Measurements from ENCODE around the gene CSF3R.
"Not testable (repeated sequence)": the region's sequence is repeated elsewhere in the genome, so short reads cannot be mapped to it uniquely, and the experiment has no call there.

The CSF3R gene

DNA sequence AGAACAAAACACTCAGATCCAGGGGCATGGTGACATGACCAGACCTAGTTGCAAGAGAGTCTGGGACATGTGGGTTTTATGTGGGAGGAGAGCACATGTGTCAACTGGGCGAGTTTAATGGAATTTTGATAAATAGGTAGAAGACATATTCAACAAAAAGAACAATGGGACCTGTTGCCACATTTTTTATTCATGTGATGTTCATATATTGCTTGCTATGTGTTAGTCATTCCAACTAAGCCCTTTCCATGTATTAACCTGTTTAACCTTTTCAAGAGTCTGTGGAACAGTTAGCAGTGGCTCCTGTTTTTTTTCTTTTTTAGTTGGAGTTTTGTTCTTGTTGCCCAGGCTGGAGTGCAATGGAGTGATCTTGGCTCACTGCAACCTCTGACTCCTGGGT lies 30.1 kb upstream of the CSF3R start:
- no peak for DNase-seq

DNA sequence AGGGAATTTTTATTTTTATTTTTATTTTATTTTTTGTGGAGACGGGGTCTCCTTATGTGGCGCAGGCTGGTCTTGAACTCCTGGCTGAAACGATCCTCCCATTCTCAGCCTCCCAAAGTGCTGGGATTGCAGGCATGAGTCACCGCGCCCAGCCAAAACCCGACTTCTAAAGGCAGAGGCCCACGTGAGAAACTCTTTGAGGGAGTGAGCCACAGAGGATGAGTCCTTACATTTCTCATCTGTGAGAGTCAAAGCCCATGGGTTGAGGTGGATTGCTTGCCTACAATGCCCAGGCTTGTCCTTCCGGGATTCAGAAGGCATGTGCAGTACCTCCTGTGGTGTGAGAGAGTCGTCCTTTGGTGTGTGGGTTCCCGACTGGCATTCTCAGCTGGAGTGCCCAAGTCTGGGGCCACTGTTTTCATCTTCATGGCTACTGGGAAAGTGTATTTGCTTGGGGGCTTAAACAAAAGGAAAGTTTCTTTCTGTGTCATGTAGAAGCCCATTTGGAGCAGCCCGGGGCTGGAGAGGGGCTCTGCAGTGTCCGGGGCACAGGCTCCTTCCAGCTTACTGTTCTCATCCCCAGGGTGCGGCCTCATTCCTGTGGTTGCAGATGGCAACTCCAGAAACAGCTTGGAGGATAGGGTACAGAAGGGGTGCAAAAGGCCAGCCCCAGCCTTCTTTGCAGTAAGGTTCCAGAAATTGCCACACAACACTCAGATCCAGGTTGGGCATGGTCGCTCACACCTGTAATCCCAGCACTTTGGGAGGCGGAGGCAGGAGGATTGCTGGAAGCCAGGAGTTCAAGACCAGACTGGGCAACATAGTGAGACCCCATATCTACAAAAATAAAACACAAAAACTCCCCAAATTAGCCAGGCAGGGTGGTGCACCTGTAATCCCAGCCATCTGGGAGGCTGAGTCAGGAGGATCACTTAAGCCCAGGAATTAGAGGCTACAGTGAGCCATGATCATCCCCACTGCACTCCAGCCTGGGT lies 29.4 kb upstream of the CSF3R start:
- DNase-seq = no peak

DNA sequence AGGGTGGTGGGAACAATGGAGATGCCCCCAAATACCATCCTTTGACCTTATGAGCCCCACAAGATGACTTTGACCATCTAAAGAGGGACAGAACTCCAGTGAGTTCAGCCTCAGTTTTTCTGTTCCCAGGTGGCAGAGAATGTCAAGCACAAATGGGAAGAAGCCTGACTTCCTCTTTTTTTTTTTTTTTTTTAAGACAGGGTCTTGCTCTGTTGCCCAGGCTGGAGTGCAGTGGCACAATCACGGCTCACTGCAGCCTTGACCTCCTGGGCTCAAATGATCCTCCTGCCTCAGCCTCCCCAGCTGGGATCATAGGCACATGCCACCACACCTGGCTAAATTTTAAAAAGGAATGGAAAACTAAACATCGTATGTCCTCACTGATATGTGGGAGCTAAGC lies 28.5 kb upstream of the CSF3R start:
- not testable (repeated sequence) for DNase-seq

DNA sequence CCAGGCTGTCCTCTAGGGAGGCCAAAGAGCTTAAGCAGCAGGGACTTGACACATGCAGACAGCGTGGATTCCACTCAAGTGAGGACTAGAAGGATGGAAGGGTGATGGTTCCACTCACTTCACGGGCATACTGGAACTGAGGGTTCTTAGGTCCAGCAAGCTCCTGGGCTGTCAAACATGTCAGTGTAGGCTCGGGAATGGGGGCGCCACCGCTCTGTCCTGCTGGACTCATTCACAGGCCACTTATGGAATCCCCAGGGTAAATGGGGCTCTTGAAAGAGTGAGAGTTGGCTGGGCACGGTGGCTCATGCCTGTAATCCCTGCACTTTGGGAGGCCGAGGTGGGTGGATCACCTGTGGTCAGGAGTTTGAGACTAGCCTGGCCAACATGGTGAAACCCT lies 27.7 kb upstream of the CSF3R start:
- no peak for DNase-seq

DNA sequence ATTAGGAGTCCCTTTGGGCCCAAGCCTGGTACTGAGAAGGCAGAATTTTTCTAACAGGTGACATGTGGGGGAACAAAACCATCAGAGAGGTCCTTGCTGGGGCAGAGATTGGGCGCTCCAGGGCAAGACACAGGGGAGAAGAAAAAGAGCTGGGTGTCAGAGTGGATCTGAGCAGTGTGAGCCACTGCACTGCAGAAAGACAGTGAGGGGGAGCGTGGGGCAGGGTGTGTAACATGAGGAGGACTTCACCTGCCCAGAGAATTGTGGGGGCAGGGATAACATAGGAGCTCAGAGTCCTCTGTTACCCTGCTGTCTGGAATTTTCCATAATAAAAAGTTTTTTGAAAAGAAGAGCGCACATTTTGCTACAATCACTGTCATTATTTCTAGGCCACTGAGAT lies 25.5 kb upstream of the CSF3R start:
- no peak for DNase-seq

DNA sequence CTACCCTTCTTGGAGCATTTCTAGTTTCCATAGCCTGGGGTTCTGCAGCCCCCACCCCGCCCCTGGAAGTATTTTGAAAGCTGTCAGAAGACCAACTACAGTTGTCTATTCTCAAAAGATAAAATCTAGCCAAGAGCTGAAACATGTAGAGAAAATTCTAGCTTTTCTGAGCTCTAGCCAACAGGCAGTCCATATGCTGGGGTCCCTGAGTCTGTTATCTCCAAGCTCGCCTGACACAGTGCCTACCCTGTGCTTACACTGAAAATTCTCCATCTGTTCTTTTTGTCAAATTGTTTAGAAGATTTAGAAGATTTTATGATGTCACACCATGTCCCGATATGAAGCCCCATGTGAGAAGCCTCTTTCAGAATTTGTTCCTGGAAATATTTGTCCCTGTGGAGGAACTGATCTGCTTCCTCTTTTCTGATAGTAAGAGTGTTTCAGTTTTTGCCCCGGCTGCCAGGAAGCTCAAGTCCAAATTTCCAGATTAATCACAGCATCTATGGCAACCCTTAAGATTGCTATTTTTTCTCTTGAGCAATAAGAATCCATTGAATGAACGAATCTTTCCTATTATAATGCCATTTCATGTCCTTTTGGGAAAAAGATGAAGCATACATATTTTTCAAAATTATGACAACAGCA lies 23.7 kb upstream of the CSF3R start:
- no peak for DNase-seq

DNA sequence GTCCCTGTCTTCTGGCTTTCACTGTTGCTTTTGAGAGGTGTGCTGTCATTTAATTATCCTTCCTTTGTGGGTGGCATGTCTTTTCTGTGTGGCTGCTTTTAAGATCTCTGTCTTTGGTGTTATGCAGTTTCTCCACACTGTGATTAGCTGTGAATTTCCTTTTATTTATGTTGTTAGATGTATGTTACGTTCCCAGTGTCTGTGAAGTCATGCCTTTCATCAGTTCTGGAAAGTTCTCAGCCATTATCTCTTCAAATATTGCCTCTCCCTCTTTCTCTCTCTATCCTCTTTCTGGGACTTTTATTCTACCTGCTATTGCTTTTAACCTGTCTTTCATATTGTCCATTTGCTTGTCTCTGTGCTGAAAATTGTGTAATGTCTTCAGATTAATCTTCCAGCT lies 21.0 kb upstream of the CSF3R start:
- no peak for DNase-seq

DNA sequence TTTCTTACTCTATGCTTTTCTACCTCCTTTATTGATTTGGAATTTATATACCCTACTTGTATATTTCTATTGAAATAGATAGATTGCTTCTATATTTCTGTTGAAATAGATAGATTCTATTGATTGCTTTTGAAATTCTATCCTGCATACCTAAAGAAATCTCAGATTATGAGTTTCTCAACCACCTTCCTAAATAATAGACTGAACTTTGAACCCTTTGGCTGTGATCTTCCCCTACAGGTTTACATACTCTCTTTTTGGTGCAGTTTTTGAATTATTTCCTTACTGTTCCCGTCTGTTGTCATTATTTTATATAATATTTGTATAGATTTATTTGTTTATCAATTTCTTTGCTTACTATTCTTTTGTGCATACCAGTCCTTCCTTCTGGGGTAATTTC lies 20.4 kb upstream of the CSF3R start:
- DNase-seq = no peak

DNA sequence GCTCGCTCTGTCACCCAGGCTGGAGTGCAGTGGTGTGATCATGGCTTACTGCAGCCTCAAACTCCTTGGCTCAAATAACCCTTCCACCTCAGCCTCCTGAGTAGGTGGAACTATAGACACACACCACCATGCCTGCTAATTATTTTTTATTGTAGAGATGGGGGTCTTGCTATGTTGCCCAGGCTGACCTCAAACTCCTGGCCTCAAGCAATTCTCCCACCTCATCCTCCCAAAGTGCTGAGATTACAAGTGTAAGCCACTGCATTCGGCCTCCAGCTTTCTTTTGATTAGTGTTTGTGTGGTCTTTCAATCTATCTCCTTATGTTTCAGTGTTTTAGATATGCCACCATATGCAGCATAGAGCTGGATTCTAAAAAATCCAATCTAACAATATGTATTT lies 19.9 kb upstream of the CSF3R start:
- DNase-seq = no peak

DNA sequence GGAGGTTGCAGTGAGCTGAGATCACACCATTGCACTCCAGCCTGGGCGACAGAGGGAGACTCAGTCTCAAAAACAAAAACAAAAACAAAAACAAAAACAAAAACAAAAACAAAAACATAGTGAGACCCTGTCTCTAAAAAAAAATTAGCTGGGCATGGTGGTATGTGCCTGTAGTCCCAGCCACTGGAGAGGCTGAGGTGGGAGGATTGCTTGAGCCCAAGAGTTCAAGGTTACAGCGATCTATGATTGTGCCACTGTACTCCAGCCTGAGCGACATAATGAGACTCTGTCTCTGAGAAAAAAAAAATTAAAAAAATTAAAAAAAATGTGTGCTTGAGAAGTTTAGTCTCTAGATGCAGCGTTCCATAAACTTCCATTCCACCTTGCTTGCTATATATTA lies 19.2 kb upstream of the CSF3R start:
- not testable (repeated sequence) for DNase-seq

DNA sequence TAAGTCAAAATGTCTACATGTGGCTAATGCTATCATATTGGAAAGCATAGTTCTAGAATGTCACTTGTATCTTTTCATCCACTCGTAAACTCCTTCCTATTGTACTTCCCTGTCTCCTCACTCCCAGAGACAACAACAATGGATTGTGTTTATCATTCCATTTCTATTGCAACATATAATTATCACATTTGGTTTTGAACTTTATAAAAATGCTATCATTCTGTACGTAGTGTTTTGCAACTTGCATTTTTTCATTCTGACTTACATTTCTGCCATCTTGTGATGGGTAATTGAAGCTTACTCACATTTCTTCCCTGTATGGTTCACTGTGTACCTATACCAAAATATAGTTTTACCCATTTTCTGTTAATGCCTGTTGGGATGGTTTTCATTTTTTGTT lies 14.5 kb upstream of the CSF3R start:
- no peak for DNase-seq

DNA sequence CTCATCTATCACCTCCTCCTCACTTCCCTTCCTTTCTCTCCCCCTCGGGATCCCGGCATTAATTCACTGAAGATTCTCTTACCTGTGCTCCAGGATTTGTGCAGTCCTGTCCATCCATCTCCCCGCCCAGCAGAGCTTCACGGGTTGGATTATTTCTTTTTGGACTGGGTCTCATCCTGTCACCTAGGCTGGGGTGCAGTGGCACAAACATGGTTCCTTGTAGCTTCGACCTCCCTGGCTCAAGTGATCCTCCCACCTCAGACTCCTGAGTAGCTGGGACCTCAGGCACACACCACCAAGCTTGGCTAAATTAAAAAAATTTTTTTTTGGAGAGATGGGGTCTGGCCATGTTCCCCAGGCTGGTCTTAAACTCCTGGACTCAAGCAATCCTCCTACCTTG lies 12.3 kb upstream of the CSF3R start:
- no peak for DNase-seq

DNA sequence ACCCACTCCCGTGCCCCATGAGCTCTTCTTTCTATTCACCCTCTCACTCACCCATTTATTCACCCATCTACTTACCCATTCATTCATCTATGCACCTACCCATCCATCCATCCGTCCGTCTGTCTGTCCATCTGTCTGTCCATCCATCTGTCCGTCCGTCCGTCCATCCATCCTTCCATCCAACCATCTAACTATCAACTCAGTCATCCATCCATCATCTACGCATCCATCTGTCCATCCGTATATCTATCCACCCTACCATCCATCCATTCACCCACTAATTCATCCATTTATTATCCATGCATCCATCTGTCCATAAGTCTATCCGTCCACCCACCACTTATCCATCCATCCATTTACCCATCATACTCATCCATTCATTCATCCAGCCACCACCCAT lies 10.8 kb upstream of the CSF3R start:
- no peak for DNase-seq

DNA sequence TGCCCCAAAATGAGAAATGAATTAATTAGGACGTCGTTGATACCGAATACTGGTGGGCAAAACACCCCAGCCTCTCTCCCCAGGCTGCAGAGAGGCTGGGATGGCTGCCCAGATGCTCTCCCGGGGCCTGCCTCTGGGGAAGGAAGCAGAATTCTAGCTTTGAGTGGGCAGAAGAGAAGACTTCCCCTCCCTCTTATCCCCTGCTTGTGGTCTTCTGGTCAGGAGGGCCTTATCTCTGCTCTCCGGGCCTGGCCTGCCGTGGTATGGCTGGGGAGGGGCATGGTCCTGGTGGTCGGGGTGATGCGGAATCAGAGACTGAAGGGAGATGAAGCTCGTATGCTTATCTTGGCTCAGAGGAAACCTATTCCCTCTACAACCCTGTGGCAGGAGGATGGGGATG lies 9.8 kb upstream of the CSF3R start:
- DNase-seq = no peak

DNA sequence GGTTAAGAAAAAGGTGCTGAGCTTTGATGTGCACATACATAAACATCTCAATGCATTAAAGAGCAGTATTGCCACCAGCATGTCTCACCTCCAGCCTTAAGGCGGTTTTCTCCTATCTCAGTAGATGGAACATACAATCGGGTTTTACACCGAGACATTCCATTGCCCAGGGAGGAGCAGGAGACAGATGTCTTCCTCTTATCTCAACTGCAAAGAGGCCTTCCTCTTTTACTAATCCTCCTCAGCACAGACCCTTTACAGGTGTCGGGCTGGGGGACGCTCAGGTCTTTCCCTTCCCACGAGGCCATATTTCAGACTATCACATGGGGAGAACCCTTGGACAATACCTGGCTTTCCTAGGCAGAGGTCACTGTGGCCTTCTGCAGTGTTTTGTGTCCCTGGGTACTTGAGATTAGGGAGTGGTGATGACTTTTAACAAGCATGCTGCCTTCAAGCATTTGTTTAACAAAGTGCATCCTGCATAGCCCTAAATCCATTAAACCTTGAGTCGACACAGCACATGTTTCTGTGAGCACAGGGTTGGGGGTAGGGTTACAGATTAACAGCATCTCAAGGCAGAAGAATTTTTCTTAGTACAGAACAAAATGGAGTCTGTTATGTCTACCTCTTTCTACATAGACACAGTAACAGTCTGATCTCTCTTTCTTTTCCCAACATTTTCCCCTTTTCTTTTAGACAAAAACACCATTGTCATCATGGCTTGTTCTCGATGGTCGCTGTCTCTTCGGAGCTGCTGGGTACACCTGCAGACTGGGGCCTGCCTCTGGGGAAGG lies 6.7 kb upstream of the CSF3R start:
- DNase-seq = not testable (repeated sequence)

DNA sequence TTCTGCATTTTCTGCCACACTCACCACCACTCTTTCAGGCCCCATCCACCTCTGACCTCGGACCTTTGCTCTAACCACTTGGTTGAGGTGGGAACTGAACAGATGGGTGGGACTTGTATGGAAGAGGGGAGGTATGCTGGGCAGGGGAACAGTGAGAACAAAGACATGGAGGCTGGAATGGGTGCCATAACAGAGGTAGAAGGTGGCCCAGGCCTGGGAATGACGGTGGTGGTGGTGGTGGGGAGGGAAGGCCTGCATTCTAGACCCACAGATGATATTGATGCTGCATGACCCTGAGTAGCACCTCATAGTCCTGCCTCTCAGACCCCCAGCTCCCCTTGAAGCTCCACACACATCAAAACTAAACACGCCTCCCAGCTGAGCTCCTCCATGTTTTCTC lies 5.2 kb upstream of the CSF3R start:
- DNase-seq = no peak

DNA sequence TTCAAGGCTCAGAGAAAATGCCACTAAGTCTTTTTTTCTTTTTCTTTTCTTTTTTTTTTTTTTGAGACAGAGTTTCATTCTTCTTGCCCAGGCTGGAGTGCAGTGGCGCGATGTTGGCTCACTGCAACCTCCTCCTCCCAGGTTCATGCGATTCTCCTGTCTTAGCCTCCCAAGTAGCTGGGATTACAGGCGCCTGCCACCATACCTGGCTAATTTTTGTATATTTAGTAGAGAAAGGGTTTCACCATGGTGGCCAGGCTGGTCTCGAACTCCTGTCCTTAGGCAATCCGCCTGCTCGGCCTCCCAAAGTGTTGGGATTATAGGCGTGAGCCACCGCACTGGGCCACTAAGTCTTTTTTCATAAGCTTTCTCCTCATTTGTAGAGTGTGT lies 4.6 kb upstream of the CSF3R start:
- DNase-seq = not testable (repeated sequence)

DNA sequence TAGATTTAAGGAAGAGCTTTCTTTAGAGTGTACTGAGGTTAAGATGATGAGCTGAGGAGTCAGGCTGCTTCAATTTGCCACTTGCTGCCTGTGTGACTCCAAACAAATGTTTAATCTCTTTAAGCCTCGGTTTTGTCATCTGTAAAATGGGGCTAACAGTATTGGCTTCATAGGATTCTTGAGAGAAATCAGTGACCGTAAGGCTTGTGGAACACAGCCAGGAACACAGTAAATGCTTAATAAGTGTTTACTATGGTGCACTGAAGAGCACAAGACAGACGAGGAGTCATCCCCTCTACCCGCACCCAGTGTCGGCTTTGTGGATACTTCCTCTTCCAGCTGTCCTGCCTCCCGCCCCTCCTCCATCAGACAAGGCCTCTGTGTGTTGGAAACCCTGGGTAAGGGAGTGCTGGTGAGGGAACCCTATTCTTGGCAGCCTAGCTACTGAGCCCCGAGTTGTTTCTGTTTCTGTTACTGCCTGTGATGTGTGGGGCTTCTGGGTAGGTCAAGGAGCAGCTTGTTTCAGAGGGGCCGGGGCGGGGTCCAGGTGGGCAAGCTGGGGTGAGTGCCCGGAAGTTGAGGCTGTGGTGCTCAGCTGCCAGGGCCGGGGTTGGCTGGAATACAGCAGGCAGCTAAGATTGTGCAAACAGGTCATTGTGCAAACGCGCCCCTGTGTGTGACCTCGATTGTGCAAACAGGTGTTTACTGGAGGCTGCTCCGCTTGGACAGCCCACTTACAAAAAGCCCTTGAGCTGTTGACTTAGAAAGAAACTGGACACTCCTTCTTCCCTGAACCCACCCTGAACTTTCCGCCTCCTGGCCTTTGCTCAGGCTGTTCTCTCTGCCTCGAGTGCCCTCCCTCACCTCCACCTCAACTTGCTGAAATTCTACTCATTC lies 4.0 kb upstream of the CSF3R start:
- peak; percentile 5 for DNase-seq

DNA sequence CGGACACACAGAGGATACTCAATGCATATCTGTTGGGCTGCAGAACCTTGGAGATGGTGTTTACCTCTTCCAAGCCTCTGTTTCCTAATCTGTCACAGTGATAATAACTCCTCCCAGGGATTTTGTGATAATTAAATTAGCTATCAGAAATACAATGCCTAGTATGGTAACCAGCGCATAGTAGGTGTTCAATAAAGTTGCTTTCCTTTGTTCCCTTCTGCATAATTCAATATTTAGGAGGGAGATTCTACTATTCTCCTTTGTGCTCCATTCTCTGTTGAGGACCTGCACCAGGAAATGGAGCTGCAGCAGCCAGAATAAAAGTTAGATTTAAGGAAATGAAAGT lies 3.4 kb upstream of the CSF3R start:
- no peak for DNase-seq

DNA sequence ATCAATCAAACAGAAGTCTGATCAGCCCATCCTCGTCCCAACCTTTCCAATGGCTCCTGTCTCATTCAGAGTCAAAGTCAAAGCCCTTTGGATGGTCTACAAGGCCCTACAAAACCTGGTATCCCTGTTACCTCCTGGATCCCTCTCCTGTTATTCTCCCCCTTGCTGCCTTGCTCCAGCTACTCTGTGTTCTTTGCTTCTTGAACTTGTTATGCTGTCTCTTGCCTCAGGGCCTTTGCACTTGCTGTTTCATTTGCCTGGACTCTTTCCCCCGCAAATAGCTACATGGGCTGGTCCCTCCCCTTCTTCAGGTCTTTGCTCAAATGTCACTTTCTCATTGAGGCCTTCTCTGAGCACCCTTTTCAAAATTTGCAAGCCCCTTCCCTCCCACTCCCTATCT lies 1.4 kb upstream of the CSF3R start:
- DNase-seq = no peak

DNA sequence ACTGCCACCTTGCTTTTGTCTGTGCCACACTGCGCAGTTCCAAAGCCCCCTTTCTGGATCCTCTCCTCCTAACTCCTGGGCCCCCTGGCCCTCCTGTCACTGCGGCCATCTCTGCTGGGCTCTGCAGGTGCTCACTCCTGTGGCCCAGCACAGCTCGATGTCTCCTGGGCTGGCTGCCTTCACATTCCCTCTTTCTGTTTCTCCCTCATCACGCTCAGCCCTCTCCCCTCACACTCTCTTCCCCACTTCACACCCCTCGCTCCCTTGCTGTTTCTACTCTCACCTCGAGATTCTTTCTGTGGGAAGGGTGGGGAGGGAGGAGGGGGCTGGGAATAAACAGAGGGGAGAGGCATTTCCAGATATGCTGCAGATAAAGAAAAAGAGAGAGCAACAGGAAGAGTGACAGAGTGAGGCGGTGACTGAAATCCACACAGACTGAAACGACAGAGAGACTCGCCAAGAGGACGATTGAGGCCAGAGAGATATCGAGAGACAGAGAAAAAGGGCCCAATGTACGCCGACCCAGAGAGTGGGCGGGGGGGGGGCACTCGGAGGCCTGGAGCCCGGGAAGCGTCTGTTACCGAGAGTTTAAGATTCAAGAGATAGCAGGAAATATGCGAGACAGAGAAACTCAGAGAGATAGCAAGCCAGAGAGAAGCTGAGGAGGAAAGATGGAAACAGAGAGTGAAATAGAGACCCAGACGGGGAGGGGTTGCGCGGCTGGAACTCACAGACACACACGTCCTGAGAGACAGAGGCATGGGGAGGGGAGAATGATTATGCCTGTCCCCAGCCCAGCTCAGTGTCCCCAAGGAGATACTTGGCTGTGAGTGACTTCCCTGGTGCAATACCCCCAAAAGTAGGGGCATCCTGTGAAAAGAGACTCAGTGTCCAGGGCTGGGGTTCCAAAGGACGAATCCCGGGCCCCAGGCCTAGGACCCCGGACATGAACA lies 666 bp downstream of the CSF3R start:
- no peak for DNase-seq

DNA sequence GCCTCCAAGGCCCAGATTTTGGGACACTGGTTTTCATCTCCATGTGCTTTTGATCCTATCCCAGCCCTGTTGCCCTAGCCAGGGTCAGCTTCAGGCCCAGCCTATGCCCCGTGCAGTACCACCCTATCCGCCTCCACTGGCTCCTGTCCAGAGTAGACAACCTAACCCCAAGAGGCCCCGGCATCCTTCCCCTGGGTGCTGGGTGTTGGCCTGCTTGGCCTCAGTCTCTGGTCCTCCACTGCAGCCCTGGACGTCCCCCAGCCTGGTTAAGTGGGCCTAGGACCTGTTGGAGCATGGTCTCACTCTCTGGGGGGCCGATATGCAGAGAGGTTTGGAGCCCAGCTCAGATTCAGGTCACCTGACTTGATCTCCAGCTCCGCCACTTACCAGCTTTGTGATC lies 1.6 kb downstream of the CSF3R start:
- no peak for DNase-seq

Measured in CD4-positive, alpha-beta T cell treated with Interleukin-21 for 1 hour (primary cell).